CD4-positive, alpha-beta T cell treated with Interleukin-15 for 4 hours (primary cell): ENCODE measurements around the gene POP7.
A peak's percentile ranks its signal among the peaks of the same experiment; 100 is the strongest.
"Not testable (repeated sequence)": the region's sequence is repeated elsewhere in the genome, so short reads cannot be mapped to it uniquely, and the experiment has no call there.

Source experiments
- DNase-seq: peaks from one replicate; pipeline ENCODE4 v3.0.0-alpha.2; 2020; ENCODE audit warnings: low spot score

The POP7 gene

GRCh38 chr7:100705753-100706671, at the start of gene POP7:
TSS of gene POP7 (plus strand) at chr7:100706121. CDS start at chr7:100706831, 710 bp downstream.
- peak; percentile 97 for DNase-seq

DNA sequence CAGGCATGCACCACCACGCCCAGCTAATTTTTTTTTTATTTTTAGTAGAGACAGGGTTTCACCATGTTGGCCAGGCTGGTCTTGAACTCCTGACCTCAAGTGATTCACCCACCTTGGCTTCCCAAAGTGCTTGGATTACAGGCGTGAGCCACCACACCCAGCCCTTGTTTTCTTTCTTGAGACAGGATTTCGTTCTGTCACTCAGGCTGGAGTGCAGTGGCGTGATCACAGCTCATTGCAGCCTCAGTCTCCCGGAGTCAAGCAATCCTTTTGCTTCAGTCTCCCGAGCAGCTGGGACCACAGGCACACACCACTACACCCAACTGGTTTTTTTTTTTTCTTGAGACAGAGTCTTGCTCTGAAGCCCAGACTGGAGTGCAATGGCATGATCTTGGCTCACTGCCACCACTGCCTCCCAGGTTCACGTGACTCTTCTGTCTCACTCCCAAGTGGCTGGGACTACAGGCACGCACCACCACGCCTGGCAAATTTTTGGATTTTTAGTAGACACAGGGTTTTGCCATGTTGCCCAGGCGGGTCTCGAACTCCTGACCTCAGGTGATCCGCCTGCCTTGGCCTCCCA, 43.6 kb upstream of the POP7 start:
- not testable (repeated sequence) for DNase-seq

DNA sequence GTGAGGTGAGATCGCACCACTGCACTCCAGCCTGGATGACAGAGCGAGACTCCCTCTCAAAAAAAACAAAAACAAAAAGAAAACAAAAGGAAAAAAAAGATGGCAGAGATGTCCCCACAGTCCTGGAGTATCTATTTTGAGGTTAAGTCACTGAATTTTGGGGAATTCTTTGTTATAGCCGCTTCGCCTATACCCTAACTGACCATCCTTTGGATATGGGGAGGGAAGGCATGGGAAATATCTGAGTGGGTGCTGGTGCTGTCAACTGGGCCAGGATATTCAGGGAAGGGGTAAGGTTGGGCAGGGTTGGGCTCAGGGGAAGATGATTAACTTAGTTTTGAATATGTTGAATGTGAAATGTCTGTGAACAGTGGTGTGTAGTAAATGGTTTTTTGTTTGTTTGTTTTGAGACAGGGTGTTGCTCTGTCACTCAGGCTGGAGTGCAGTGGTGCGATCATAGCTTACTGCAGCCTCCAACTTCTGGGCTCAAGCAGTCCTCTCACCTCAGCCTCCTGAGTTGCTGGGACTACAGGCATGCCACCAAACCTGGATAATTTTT, 40.7 kb upstream of the POP7 start:
- no peak for DNase-seq

DNA sequence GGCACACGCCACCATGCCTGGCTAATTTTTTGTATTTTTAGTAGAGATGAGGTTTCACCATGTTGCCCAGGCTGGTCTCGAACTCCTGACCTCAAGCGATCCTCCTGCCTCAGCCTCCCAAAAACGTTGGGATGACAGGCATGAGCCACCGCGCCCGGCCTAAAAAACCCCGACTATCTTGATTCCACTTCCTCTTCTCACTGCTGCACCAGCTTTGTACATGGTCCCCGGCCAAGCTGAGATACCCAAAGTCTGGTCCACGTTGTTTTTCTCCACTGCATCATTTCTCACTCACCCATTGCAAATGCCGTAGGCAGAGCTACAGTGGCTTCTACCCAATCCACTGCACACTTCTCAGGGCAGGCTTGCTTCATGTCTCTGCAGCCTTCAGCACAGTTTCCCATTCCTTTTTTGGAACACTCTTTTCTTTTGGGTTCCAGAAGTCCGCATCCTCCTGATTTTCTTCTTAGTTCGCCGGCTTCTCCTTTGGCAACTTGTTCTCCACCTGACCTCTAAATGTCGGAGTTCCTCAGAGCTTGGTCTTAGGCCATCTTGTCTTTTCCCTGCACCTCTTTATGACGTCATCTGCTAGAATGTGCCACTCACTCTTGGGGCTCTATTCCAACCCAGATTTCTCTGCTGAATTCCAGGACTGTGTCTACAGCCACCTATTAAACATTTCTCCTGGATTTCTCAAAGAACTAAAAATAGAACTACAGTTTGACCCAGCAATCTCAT, 38.4 kb upstream of the POP7 start:
- no peak for DNase-seq

GRCh38 chr7:100668069-100668449, 37.9 kb upstream of the POP7 start:
- no peak for DNase-seq

GRCh38 chr7:100669106-100669505, 36.8 kb upstream of the POP7 start:
- not testable (repeated sequence) for DNase-seq

GRCh38 chr7:100670074-100670473, 35.8 kb upstream of the POP7 start:
- no peak for DNase-seq

DNA sequence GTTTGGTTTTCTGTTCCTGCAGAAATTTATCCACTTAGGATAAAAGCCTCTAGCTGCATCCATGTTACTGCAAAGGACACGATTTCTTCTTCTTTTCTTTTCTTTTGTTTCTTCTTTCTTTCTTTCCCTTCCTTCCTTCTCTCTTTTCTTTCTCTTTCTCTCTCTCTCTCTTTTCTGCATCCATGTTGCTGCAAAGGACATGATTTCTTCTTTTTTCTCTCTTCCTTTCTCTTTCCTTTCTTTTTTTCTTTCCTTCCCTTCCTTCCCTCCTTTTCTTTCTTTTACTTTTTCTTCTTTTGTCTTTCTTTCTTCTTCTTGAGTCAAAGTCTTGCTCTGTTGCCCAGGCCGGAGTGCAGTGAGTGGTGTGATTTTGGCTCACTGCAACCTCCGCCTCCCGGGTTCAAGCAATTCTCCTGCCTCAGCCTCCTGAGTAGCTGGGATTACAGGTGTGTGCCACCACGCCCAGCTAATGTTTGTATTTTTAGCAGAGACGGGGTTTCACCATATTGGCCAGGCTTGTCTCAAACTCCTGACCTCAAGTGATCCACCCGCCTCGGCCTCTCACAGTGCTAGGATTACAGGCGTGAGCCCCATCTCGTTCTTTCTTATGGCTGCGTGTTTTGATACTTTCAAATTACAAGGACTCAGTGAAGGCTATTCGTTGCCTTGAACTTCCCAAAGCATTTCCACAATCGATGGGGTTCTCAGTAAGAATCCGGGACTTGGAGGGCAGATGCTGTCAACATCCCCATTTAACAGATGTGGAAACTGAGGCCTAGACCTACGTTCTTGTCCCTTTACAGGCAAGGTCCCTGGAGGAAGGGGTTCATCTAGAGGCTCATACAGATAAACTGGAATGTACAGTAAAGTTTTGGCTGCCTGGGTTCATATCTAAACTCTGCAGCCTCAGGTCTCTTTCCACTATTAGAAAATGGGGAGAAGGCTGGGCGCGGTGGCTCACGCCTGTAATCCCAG, 34.3 kb upstream of the POP7 start:
- DNase-seq = no peak

- DNase-seq = peak; percentile 100
Measured at GRCh38 chr7:100673302-100673941, 32.5 kb upstream of the POP7 start, which contains the start of gene GNB2. TSS of gene GNB2 (plus strand) at chr7:100673740. CDS start at chr7:100676266, 2,526 bp downstream.

DNA sequence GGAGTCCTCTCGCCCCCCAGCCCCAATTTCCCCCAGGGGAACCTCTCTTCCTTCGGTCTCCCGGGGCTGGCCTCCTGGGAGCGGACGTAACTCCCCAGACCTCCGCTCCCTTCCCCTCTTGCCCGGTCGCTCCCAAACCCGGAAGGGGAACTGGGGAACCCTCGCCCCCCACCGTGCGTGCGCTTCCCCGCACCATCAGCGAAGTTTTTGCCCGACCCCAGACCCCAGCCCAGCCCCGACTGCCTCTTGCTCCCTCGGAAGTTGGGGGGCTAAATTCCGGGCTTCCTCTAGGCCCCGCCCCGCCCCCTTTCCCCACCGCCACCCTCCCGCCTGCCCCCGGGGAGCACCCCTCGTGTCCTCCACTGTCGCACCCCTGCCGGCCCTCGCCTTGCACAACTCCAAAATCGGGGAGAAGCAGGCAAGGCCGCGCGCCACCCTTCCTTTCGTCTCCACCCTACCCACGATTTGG, 31.9 kb upstream of the POP7 start:
- DNase-seq = peak; percentile 31

GRCh38 chr7:100674411-100675104, 31.4 kb upstream of the POP7 start:
- no peak for DNase-seq

- no peak for DNase-seq
Measured at GRCh38 chr7:100675105-100675451, 30.8 kb upstream of the POP7 start.

- DNase-seq = peak; percentile 97
Measured at GRCh38 chr7:100675581-100676350, 30.2 kb upstream of the POP7 start.

- DNase-seq = no peak
Measured at GRCh38 chr7:100676501-100677306, 29.2 kb upstream of the POP7 start.

GRCh38 chr7:100677308-100678267, 28.3 kb upstream of the POP7 start:
- no peak for DNase-seq

DNA sequence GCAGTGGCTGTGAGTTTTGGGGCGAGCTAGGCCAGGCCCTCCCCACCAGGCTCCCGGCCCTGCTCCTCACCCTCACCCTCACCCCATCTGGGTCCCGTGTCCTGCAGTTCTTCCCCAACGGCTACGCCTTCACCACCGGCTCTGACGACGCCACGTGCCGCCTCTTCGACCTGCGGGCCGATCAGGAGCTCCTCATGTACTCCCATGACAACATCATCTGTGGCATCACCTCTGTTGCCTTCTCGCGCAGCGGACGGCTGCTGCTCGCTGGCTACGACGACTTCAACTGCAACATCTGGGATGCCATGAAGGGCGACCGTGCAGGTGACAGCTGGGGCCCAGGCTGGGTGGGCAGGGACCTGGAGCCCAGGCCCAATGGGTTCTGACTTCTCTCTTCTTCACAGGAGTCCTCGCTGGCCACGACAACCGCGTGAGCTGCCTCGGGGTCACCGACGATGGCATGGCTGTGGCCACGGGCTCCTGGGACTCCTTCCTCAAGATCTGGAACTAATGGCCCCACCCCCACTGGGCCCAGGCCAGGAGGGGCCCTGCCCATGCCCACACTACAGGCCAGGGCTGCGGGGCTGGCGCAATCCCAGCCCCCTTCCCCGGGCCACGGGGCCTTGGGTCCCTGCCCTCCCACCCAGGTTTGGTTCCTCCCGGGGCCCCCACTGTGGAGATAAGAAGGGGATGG, 27.5 kb upstream of the POP7 start:
- DNase-seq = no peak
